Stimulated activated naive CD8-positive, alpha-beta T cell treated with anti-CD3 and anti-CD28 coated beads, Interleukin-15, Interleukin-2, amounts not matched to agents 100 U/mL and 50 U/mL, for 24 hours (primary cell): ENCODE measurements around the gene PSMC3IP.

ENCODE experiments used
- ATAC-seq: fragments of 150-1000 bp; cut with Tn5 transposase; one replicate; pipeline ENCODE4 v1.10.0; 2021
- DNase-seq: peaks from one replicate; pipeline ENCODE4 v3.0.0; 2021

The PSMC3IP gene

GRCh38 chr17:42585353-42585752 is 7.8 kb upstream of the PSMC3IP start:
- DNase-seq = no peak
- ATAC-seq = no peak

DNA sequence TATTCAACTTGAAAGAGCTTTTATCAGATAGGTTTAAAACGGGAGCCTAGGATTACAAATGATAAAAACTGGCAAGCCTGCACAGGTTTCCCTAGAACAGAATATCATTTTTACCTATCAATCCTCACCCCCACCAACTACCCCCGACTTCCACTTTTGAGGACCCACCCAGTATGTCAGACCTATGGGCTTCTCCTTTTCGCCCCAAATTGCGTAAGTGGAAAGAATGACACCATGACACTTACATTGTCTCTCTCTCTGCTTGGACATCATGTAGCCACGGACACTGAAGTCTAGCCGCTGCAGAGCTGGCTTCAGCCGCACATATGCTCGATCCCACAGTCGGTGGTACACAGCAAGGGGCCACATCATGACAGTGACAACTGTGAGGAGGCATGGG is 7.4 kb upstream of the PSMC3IP start:
- ATAC-seq (no peak), DNase-seq (no peak)

DNA sequence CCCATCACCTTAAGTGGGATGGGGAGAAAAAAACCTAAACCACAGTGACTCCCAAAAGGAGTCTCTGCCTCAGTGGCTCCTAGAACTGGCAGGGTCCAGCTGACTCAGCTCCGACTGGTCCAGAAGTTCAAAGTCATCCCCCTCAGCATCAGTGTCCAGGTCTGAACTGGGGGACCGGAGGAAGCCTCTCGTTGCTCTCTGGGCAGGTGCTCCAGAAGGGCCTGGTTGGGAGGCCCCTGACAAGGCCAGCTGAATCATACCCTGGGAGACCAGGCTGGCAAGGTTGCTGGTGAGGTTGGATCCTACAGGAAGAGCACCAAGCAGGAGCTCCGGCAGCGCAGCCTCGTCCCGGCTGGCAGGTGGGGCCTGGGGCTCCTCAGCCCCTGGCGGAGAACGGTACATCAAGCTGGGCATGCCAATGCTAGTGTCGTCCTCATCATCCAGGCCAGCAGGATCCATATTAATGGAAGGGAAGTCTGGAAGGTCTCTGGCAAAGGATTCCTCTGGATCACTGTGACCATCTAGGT is 4.3 kb upstream of the PSMC3IP start:
- ATAC-seq = no peak
- no peak for DNase-seq

- ATAC-seq (no peak), DNase-seq (no peak)
Measured at GRCh38 chr17:42579794-42580551, 2.4 kb upstream of the PSMC3IP start.

DNA sequence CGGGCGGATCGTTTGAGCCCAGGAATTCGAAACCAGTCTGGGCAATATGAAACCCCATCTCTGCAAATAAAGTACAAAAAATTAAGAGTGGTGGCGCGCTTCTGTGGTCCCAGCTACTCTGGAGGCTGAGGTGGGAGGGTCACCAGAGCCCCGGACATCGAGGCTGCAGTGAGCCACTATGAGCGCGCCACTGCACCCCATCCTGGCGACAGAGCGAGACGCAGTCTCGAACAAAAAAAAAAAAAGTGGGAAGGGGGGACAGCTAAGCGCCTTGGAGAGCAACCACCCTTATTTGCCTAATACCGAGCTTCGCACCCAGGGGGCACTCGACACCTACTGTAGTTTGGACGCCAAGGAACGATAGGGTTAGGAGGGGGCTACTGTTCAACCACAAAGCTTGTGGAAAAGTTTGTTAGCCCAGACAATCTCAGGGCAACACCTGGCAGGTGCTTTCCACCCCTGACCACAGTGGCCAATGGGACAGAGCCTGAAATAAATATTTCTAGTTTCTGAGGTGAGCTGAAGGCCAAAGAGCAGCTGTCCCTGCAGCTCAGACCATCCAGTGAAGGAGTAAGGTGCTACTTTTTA is 847 bp upstream of the PSMC3IP start:
- DNase-seq = peak; percentile 84

GRCh38 chr17:42577140-42577531 is 393 bp downstream of the PSMC3IP start:
- ATAC-seq (peak; percentile 4), DNase-seq (no peak)

More for the DNA sequence above, 847 bp upstream of the PSMC3IP start:
- ATAC-seq = peak; percentile 58

DNA sequence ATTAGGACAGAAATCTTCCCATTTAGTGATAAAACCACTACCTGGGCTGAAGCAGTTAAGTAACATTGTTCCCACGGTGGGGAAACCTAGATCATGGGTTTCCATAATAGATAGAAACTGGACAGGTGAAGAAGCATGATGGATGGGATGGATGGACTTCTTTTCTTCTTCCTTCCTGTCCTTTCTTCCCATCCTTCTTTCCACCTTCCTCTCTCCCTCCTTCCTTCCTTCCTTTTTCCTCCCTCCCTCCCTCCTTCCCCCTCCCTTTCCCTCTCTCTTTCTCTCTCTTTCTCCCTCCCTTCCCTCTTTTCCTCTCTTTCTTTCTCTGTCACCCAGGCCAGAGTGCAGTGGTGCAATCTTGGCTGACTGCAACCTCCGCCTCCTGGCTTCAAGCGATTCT is 3.1 kb downstream of the PSMC3IP start:
- DNase-seq (no peak), ATAC-seq (no peak)

DNA sequence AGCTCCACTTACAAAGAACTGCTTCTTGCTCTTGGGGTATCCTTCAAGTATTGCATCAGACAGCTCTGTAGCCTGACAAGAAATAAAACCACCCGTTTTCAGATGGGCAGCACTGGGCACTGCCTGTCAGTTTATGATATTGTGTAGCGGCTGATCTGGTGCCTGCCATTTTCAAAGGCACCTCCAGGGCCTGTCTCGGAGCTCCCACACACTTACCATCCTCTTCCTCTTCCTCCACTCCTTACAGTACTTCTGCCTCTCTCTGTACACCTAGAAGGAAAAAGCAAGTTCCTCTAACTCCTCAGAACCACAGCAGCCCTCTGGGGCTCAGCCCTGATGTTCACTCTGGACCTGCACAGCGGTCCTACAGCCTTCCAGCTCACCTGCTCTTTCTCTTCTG is 4.4 kb downstream of the PSMC3IP start:
- DNase-seq (no peak), ATAC-seq (no peak)

DNA sequence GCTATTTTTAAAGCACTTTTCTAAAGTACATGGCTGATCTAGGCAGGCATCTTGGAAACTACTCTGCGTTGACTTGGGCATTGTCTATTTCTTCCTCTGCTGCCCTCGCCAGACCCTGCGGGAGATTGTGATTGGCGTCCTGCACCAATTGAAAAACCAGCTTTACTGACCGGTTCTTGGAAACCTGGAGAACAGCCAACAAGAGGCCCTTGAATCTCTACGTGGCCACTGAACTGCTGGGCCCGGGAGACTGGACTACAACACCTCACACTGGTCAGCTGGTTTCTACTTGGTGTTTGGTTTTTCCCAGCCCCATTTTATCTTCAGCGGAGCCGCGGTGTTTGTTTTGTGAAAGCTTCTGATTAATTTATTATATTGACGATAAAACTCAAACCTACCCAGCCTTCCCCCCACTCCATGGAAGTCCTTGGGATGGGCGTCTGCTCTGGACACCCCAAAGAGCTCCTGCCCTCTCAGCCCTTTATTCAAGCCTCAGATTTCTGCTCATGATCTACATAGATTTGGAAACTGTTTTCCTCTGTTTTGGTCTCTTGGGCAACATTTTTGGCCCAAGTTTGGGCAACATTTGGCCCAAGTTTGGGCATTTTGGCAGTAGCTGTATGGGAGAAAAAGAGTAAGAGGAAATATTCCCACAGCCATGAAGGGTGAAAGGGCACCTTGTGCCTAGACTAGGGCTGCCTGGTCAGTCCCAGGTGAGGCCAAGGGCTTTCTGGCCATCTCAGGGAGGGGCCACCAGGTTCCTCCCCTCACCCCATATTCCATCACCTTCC is 5.9 kb downstream of the PSMC3IP start:
- DNase-seq (no peak), ATAC-seq (no peak)

DNA sequence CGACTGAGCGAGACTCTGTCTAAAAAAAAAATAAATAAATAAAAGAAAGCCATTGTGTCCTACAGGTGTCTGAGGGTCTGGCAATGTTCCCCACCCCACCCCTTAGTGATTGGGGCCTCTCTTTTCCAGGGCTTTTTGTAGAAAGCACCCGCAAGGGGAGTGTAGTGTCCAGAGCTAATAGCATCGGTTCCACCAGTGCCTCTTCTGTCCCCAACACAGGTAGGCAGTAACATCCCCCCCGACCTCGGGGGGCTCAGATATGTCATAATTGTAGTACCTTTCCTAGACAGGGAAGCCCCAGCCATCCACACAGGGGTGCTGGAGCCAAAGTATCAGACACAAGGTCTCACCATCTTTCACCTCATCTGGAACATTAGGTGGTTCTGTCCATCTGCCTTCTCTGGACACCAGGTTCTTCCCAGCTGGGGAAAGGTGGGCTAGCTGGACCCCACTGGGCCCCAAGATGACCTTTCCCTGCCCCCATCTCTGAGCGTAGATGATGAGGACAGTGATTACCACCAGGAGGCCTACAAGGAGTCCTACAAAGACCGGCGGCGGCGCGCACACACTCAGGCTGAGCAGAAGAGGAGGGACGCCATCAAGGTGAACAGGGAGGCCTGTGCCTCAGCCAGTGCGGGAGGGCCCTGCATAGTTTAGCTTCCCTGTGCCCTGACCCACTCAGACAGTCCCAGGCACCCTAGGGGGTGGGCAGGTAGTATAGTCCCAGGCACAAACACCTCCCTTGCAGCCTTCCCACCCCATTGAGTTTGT is 9.0 kb downstream of the PSMC3IP start:
- no peak for ATAC-seq
- no peak for DNase-seq

- ATAC-seq = peak; percentile 75
- peak; percentile 95 for DNase-seq
Measured at GRCh38 chr17:42566883-42567573, 10.5 kb downstream of the PSMC3IP start, which contains the start of gene MLX. MLX (plus strand) TSS chr17:42567100; CDS start chr17:42567125, 25 bp downstream.

DNA sequence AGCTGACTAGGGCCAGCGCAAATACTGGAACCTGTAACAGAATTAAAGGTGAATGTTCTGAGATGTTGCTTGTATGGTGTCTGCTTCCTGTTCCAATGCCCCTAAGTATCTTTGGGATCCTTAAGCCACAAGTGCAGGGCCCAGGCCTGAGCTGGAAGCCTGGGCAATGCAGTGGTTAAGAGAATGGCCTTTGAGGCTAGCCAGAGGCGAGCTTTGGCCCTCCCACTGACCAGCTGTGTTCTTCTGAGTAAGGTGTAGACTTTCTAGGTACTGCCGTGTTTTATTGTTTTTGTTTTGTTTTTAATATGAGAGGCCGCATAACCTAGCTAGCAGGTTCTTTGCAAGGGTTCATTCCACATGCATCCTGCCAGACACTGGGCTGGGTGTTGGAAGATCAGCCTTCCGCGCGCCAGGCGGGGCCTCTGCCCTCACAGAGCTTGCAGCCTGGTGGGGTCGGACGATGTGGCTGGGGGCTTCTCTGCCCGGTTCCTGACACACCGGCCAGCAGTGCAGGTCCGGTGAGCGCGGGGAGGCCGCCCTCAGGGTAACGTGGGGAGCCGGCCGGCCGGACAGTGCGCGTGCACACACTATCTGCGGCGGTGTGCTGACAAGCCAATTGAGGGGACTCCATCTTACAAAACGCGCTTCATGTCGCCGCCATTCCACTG is 11.2 kb downstream of the PSMC3IP start:
- ATAC-seq = no peak
- no peak for DNase-seq

DNA sequence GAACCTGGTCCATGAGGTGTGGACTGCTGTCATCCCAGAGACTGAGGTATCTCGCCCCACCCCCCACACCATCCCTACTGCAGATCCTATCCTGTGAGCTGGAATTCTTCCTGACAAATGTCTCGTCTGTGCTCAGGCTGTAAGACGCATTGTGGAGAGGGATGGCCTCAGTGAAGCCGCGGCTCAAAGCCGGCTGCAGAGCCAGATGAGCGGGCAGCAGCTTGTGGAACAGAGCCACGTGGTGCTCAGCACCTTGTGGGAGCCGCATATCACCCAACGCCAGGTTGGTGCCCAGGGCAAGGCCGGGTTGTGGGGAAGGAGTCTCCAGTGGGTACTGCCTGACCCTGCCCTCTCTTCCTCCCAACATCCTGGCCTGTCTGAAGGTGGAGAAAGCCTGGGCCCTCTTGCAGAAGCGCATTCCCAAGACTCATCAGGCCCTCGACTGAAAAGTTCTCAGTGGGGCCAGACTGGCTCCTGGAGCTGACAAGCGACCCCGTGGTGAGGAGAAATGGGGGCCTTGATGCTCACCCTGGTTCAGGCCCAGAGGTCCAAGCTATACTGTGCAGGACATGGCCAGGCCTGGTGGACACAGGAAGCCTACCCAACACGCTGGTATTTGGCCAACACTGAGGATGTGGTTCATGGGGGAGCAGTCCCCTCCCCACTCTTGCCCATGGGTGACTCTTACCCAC is 11.9 kb downstream of the PSMC3IP start:
- DNase-seq = no peak

DNA sequence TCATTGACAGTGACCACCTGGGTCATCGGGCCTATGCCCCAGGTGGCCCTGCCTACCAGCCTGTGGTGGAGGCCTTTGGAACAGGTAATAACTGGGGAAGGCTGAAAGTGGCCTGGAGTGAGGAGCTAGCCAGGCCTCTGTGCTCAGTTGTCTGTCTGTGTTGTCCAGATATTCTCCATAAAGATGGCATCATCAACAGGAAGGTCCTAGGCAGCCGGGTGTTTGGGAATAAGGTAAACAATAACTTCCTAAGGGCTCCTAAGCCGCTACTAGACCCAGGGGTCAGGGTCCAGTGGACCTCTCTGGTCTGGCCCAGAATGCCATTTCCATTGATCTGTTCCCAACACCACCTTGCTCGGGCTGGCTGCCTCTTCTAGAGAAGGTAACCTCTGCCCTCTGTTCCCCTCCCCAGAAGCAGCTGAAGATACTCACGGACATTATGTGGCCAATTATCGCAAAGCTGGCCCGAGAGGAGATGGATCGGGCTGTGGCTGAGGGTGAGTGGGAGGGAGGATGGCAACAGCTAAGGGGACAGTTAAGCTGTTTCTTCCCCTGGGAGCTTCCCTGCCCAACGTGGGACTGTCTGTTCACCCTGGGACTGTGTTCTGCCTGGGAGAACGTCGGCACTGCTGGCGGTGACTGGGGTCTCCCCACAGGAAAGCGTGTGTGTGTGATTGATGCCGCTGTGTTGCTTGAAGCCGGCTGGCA is 12.6 kb downstream of the PSMC3IP start:
- ATAC-seq (no peak), DNase-seq (no peak)

More for the DNA sequence above, 11.9 kb downstream of the PSMC3IP start:
- ATAC-seq = no peak

DNA sequence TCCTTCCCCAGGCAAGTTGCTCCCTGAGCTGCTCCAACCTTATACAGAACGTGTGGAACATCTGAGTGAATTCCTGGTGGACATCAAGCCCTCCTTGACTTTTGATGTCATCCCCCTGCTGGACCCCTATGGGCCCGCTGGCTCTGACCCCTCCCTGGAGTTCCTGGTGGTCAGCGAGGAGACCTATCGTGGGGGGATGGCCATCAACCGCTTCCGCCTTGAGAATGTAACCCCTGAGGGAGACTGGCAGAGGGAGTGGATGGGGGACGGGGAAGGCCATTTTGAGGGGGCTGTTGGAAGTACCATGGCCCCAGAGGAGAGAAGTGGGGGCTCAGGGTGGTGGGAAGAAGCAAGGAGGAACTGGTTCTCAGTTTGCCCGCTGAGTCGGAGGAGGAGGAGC is 13.6 kb downstream of the PSMC3IP start:
- DNase-seq (no peak), ATAC-seq (no peak)

- ATAC-seq = no peak
- no peak for DNase-seq
Measured at GRCh38 chr17:42563543-42563942, 14.0 kb downstream of the PSMC3IP start.

- DNase-seq (no peak), ATAC-seq (no peak)
Measured at GRCh38 chr17:42563143-42563509, 14.4 kb downstream of the PSMC3IP start.

GRCh38 chr17:42562388-42563142 is 15.0 kb downstream of the PSMC3IP start:
- DNase-seq = no peak
- ATAC-seq = no peak

- ATAC-seq = peak; percentile 67
Measured at GRCh38 chr17:42561897-42562387, 15.6 kb downstream of the PSMC3IP start, which contains the start of gene COASY. COASY (plus strand) TSS chr17:42562148; CDS start chr17:42562623, 475 bp downstream.

More at GRCh38 chr17:42561897-42562387, 15.6 kb downstream of the PSMC3IP start, which contains the start of gene COASY:
- peak; percentile 95 for DNase-seq
